NCI-H2196 treated with DMSO at 0.1 percent for 48 hours (cell line): ENCODE measurements around the gene ACD.

Source experiments
- DNase-seq: peaks from one replicate; lab custom pipeline; 2025; ENCODE audit not compliant: unreplicated experiment; lab: John Stamatoyannopoulos, UW

Gene ACD

DNA sequence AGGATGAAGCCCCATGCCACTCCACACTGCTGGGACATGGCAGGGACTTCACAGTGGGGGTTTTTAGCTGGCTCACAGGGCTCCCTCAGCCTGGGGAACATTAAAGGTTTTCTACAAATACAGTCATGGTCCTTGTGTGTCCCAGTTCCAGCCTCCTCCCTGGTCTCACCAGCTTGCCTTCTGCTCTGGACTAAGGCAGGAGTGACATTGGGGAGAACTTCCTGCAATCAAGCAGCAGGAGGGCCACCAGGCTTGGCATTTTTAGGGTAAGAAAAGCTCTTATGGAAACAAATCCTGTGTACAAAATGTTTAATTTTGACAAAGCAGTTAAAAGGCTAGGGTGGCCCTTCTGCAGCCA, 2.6 kb upstream of the ACD start:
- no peak for DNase-seq

DNA sequence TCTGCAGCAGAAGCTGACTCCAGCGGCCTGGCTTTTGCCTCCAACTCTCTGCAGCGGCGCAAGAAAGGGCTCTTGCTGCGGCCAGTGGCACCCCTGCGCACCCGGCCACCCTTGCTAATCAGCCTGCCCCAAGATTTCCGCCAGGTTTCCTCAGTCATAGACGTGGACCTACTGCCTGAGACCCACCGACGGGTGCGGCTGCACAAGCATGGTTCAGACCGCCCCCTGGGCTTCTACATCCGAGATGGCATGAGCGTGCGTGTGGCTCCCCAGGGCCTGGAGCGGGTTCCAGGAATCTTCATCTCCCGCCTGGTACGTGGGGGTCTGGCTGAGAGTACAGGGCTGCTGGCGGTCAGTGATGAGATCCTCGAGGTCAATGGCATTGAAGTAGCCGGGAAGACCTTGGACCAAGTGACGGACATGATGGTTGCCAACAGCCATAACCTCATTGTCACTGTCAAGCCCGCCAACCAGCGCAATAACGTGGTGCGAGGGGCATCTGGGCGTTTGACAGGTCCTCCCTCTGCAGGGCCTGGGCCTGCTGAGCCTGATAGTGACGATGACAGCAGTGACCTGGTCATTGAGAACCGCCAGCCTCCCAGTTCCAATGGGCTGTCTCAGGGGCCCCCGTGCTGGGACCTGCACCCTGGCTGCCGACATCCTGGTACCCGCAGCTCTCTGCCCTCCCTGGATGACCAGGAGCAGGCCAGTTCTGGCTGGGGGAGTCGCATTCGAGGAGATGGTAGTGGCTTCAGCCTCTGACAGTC, 2.0 kb upstream of the ACD start:
- no peak for DNase-seq

DNA sequence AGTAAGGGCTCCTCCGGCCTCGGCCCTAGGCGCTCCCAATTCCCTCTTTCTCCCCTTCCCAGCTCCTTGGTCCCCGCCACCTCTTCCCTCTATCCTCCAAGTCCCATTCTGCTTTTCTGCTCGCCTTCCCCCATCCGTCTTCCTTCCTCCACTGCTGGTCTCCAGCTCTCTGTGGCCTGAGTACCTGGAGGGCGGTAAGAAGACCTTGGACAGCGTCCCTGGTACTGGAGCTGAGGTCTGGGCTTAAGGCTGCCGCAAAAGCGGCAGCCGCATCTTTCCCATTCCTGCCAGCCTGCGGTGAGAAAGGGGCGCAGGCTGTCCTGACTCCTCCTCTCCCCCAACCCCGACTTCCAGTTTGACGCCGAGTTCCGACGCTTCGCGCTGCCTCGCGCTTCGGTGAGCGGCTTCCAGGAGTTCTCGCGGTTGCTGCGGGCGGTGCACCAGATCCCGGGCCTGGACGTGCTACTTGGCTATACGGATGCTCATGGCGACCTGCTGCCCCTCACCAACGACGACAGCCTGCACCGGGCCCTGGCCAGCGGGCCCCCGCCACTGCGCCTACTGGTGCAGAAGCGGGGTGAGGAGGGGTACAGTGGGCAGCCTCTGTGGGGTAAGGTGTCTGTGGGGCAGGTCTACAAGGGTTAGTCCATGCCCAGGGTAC, 1.2 kb upstream of the ACD start:
- no peak for DNase-seq

DNA sequence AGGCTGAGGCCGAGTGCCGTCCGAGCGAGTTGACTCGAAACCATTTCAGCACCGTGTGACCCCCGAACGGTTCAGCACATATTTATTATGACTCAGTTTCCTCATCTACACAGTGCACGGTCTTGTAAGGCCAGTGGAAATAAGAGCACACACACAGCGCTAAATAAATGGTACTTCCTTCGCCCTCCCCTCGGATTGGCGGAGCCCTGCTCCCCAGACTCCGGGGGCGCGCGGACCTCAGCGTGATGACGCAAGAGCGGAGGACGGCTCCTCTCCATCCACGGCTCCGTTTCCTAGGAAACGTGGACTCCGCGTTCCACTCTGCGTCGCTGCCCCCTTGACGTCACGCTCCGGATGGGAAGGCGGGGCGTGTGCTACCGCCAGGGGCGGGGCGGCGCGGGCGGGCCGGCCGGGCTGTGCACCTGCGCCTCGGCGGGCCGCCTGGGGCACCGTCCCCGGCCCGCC, 536 bp upstream of the ACD start, which contains the start of gene PARD6A:
PARD6A (plus strand) TSS at position 397 of the 465 bp plus-strand sequence. CDS start 79 bp downstream, outside the sequence.
- peak; percentile 66 for DNase-seq

DNA sequence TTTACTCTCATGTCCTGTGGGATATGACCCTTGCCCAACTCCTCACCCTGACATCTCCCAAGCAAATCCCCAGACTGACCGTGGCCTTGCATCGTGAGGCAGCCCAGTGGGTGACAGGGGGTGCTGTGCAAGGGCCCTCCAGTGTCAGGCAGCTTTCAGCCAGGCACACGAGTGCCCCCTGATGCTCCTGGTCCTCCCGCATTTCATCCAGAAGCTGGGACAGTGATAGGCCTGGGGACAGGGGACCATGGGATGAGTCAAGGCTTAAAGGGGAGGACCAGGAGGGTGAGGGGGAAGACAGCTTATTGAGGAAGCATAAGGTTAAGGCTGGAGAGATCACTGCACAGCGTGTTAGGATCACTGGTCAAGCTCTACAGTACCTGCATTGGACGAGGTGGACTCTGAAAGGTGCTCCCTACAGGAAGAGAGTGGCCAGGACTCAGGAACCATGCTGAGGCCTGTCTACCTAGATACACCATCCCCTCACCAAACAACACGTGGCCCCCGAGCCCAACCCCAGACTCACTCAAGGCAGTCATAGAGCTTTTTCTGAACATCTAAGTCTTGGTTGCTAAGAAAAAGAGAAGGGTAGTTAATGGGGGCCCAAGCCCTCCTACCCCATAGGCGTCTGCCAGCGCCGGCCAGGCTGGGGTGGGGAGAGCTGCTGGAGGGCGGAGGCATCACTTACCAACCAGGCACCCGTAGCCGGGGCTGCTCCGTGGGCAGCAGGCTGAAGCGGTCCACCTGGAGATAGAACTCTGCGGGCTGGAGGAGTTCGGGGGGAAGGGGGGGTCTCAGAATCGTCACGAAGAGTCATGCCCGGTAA, 998 bp downstream of the ACD start:
- no peak for DNase-seq

DNA sequence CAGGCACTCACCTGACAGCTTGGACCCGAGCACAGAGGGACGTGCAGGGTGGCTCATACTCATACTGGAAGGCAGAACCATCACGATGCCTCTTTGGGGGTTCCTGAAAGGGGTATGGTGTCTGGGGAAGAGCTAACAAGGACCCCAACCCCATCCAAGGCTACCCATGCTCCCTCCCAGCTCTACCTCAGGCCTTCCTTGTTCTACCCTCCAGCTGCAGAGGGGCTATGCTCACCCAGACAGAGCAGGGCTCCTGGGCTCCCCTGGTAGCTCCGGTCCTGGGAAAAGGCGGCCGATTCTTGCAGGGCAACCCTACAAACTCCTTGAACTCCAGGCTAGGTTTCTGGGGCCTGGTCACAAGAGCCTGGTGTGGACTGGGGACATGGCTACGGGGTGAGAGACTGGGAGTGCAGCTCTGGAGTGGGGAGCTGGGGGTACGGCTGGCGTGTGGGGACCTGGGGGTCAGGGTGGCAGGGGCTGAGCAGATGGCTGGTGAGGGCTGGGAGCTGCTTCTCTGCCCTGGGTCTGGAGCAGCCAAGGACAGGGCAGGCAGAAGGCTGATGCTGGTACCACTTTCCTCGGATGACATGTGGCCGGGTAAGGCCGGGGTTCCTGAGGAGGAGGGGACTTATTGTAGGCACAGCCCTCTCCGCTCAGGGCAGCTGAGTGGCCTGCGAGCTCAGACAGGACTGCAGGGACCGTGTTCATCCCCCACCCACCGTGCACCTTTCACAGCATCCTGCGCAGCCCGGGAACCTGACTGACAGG, 2.1 kb downstream of the ACD start:
- no peak for DNase-seq

DNA sequence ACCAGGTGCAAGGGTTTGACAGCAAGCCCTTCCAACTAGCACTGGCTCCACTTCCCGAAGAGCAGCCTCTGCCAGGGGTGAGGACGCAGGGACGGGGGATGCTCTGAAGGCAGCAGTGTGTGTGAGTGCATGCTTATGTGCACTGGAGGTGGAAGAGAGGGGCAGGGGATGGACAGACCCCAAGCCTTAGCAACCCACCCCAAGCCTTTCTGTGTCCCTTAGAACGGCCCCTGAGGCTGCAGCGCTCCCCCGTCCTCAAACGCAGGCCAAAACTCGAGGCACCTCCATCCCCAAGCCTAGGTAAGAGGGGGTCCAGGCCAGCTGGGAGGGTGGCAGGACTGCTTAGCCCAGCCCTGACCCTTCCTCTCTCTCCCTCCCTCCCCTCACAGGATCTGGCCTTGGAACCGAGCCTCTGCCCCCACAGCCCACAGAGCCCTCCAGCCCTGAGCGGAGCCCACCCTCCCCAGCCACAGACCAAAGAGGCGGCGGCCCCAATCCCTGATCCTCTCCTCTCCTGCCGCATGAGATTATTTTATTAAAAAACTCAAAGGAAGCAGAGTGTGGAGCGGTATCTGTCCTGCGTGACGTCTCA, 2.9 kb downstream of the ACD start:
- no peak for DNase-seq

DNA sequence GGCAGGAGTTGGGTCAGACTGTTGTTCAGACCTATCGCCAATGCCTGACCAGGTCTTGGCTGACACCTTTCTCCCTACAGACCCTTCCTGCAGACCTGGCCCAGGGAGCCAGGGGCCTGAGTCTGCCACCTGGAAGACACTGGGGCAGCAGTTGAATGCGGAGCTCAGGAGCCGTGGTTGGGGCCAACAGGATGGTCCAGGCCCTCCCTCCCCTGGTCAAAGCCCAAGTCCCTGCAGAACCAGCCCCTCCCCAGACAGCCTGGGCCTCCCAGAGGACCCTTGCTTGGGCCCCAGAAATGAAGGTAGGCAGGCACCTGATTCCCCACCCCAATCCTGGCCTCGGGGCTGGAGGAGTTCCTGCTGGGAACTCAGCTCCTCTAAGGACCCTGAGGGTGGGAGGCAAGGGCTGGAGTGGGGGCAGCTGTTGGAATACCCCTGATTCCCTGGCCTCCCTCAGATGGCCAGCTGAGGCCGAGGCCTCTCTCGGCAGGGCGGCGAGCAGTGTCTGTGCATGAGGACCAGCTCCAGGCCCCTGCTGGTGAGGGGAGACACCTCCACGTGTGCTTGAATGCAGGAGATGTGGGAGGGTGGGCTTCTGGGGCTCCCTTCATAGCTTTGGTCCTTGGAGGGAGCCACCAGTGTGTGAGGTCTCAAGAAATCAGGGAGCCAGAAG, 3.6 kb downstream of the ACD start:
- no peak for DNase-seq

DNA sequence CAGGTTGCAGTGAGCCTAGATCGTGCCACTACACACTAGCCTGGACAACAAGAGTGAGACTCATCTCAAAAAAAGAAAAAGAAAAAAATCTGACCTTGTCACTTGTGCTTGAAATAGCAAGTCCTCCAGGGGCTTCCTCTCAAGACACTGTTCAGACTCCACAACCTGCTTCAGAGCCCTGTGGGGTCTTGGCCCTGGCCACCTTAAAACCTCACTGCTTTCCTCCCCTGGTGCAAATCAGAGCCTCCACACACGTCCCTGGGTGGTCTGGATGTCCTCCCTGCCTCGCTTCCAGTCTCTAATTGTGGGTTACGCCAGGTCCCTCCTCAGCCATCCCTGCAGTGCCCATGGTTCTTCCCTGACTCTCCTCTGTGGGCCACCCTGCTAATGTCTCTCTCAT, 4.7 kb downstream of the ACD start:
- no peak for DNase-seq

DNA sequence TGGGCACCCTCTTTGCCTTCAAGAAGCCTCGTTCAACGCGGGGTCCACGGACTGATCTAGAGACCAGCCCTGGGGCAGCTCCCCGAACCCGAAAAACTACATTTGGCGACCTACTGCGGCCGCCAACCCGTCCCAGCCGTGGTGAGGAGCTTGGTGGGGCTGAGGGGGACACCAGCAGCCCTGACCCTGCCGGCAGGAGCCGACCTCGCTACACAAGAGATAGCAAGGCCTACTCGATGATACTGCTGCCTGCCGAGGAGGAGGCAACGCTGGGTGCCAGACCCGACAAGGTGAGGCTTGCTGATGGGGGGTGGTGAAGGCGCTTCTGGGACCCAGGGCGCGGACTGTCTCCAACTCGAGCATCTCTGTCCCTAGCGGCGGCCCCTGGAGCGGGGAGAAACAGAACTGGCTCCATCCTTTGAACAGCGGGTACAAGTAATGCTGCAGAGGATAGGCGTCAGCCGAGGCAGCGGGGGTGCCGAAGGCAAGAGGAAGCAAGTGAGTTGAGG, 5.6 kb downstream of the ACD start:
- DNase-seq, result no peak

DNA sequence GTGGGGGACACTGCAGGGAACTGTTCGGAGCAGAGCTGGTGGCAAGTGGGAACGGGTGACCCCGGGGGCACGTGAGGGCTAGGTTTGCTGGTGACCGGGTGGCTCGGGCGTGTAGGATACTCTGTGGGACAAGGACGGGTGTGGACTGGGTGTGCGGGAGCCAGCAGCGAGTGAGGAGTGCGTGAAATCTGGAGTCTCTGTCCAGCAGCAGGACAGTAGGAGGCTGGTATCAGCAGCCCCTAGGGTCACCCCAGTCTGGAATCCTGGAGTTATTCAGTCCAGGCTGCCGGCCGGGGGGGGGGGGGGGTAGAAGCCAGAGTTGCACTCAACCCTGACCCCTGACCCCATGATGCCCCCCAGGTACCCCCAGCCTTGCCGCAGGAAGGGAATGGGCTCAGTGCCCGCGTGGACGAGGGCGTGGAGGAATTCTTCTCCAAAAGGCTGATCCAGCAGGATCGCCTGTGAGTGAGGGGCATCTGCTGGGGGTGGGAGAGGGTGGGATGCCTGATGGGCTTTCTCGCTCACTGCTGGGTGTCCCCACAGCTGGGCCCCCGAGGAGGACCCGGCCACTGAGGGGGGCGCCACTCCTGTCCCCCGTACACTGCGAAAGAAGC, 6.2 kb downstream of the ACD start:
- DNase-seq, result no peak

DNA sequence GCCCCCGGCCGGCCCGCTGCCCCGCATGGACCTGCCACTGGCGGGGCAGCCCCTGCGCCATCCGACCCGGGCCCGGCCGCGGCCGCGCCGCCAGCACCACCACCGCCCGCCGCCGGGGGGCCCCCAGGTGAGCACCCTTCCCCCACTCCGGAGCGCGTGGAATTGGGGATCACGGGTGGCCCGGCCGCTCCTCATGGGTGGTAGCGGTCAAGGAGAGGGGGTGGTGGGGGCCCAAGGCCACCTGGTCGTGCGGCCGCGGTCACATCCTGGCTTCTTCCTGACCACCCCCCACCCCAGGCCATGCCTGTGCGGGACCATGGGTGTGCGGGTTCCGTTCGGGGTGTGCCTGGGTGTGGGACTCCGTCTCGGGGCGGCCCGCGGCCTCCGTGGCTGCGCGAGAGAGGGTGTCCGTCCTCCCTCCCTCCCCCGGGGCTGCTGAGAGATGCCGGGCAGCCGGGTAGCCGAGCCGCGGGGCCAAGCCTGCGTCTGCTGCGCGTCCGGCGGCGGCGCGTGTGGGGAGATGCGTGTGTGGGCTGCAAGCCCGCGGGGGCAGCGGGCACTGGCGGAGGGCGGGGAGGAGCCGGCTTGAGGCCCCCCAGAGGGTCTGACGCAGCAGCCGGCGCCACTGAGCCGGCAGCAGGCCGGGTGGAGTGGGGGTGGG, 6.8 kb downstream of the ACD start:
- no peak for DNase-seq

DNA sequence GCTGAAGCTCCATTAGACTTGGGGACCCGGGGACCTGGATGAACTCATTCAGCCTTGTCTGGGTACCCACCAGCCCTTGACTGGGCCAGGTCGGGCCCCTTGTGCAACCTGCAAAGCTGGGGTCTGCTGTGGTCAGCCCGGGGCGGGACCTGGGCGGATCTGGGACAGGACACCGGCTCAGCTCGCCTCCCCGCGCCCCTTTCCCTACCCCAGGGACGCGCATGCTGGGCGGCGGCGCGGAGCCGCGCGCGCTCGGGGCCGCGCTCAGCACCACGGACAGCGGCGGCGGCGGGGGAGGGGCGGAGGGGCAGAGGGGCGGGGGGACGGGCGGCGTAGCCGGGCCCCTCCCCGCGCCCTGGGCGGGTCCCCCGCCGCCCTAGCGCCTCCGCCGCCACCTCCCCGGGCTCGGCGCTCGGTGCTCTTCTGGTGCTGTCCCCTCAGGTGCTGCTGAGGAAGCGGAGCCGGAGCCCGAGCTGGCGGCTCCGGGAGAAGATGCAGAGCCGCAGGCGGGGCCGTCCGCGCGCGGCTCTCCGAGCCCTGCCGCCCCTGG, 7.4 kb downstream of the ACD start:
- DNase-seq, result no peak

DNA sequence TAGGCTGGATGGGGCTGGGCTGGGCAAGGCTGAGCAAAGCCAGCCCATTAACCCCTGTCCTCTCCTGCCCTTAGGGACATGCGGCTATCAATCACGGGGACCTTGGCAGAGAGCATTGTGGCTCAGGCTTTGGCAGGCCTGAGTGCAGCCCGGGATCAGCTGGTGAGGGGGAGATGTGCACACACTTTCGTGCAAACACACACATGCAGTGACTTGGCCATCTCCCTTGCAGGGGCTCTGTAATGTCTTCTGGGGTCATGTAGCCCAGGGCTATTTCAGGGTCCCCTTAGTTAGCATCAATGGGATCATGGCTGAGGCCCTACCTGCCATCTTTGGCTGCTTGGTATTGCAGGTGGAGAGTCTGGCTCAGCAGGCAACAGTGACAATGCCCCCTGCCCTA, 8.2 kb downstream of the ACD start:
- DNase-seq, result no peak

DNA sequence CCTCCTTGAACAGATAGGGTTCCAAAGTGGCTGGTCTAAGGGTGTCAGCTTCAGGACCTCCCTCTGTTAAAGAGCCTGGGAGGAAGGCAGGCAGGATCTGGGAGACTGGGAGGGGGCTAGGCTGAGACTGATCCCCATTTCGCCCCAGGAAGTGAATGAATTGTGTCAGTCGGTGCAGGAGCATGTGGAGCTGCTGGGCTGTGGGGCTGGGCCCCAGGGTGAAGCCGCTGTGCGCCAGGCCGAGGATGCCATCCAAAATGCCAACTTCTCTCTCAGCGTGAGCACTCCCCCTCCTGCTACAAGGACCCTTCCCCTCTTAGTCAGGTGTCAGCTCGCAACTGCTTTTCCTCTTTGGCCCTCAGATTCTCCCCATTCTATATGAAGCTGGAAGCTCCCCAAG, 9.0 kb downstream of the ACD start:
- no peak for DNase-seq

DNA sequence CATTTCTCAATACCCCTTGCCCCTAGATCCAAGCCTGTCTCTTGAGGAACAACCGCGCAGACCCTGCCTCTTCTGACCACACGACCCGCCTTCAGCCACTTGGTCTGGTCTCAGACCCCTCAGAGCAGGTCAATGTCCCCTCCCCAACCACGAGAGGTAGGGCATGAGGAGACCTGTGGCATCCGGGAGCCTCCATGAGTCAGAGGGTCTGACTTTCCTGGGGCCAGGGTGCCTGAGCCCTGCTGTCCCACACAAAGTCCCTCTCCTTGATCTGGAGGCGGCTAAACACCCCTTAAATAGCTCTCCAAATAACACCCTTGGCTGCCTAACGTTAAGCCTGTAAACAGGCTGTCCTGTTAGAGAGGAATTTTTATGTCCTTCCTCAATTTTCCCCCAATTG, 10.0 kb downstream of the ACD start:
- DNase-seq, result no peak

DNA sequence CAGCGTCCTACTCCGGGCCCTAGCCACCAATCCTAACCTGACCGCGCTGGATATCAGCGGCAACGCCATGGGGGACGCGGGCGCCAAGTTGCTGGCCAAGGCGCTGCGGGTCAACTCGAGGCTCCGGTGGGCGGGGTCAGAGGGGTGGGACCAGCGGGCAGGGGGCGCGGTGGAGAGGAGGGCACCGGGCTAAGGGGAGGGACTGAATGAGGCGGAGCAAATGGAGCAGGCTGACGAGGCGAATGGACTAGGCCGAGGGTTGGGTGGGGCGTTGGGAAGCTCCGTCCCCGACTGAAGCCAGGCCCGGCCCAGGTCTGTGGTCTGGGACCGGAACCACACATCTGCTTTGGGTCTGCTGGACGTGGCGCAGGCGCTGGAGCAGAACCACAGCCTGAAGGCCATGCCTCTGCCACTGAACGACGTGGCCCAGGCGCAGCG, 10.5 kb downstream of the ACD start:
- no peak for DNase-seq

DNA sequence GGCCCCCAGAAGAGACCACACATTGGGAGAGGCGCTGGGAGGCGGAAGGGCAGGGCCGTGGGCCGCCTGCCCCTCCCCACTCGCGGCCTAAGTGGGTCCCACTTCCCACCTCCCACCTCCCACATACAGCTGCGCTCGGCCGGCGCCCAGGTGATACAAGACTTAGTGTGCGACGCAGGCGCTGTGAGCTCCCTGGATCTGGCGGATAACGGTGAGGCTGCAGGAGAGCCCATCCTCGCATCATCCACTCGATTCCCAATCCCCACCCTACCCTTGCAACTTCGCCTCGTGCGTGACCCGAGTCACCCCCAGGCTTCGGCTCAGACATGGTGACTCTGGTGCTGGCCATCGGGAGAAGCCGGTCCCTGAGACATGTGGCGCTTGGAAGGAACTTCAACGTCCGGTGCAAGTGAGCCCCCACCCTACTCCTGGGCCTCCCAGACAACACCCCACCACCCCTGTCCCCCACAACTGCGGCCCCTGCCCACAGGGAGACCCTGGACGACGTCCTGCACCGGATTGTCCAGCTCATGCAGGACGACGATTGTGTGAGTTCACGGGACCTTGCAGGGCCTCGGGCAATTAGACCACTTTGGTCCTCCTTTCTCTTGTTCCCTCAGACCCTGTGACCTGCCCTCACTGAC, 11.2 kb downstream of the ACD start:
- DNase-seq, result no peak
